Measurements from ENCODE around the gene HADH. TPM values are rescaled to one million over a fixed set of nuclear protein-coding genes. Genes with fewer than 3 reads are reported as not detected.

HADH gene
- polyA plus RNA-seq, 2 of the 4 experiments (the other 2 are of a cell fraction) = 22.7 to 23.7 TPM

DNA sequence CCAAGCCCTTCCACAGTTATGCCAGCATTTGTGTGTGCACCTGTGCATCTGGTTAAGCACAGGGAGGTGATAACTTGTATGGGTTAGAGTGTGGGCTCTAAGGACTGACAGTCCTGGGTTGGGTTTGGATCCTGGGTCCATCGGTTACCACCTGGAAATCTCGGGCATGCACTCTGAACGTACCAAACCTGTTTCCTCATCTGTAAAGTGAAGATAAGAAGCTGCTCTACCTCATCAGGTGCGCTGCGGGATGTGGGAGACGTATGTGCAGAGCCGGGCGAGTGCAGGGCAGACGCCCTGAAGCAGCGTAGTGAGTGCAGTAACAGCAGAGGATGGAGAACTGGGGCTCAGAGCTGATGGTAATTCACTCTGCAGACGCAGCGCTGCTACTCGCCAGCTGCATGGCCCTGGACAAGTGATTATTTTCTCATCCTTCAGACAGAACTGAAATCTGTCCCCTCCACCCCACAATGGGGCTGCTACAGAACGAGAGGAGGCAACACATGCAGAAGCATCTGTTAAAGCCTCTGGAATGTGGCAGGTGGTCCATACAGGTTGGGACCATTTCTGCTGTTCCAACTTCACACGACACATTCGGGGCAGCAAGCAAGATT lies 64.4 kb downstream of the HADH start:
- H3K4me3 ChIP-seq = no peak overlapping the region
- CTCF ChIA-PET = no interaction called here
- H3K27ac ChIP-seq = no peak overlapping the region
- DNase-seq (ENCODE audit: low read depth in 1 of 2, low spot score in 1 of 2) (no peak), ATAC-seq (no peak), FAIRE-seq (no peak)
- no peaks in the 10 kb centered on the region for H3K9me3 ChIP-seq
- TF ChIP-seq ZC3H11A (IDR thresholded peaks at IDR 0.05) (no peak), ZFP36 (IDR thresholded peaks at IDR 0.05; ENCODE audit: borderline replicate concordance, partially characterized antibody) (no peak), NPAS2 (CRISPR knock-in tag; IDR thresholded peaks at IDR 0.05; ENCODE audit: borderline replicate concordance) (no peak), HOXB5 (CRISPR knock-in tag; IDR thresholded peaks at IDR 0.05) (no peak), HOXB13 (CRISPR knock-in tag; IDR thresholded peaks at IDR 0.05; ENCODE audit: low read depth) (no peak), TFCP2L1 (CRISPR knock-in tag; IDR thresholded peaks at IDR 0.05) (no peak), CBX8 (IDR thresholded peaks at IDR 0.05) (no peak), MYC (IDR thresholded peaks at IDR 0.05; ENCODE audit: borderline replicate concordance, low read length) (no peak), CBX2 (IDR thresholded peaks at IDR 0.05; ENCODE audit: borderline replicate concordance, low read depth) (no peak)
- TF ChIP-seq, protein P1, sequence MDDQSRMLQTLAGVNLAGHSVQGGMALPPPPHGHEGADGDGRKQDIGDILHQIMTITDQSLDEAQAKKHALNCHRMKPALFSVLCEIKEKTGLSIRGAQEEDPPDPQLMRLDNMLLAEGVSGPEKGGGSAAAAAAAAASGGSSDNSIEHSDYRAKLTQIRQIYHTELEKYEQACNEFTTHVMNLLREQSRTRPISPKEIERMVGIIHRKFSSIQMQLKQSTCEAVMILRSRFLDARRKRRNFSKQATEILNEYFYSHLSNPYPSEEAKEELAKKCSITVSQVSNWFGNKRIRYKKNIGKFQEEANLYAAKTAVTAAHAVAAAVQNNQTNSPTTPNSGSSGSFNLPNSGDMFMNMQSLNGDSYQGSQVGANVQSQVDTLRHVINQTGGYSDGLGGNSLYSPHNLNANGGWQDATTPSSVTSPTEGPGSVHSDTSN (IDR thresholded peaks at IDR 0.05) = no peak
- H3K4me2 ChIP-seq = no peak overlapping the region
- H3K4me1 ChIP-seq = no peaks in the 10 kb centered on the region
- WGBS (ENCODE audit: missing lambda C conversion rate) = 44% methylated on average over 16 of the region's 16 CpGs
- POLR2A ChIA-PET = no interaction called here

DNA sequence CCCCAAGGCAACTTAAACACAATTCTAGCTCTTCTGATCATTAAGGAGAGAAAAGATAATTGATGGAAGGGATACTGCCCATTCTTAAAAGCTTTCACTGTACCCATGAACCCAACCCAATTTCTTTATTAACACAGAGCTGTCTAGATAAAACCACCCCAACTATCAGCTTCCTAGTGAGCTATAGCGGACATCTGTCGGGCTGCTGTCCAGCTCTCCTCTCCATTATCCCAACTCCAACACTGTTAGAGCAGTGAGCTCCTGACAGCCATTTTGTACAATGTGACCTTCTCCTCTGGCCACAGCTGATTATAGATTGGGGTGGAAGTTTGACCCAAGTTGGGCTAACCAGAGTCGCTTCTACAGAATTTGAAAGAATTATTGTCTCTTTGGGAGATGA lies 66.1 kb downstream of the HADH start:
- Histone ChIP-seq H3K9me3 (no peaks in the 10 kb centered on the region), H3K4me3 (no peak overlapping the region), H3K4me2 (no peak overlapping the region), H3K27ac (no peak overlapping the region), H3K4me1 (no peaks in the 10 kb centered on the region)
- 55% methylated on average over 3 of the region's 3 CpGs for WGBS (ENCODE audit: missing lambda C conversion rate)
- FAIRE-seq (no peak), DNase-seq (ENCODE audit: low read depth in 1 of 2, low spot score in 1 of 2) (no peak), ATAC-seq (no peak)
- ChIA-PET POLR2A (interaction anchor here (0.6 kb wide), 1 partner anchor 557 kb away, joined by 5 read pairs; no protein-coding TSS in a partner anchor), CTCF (no interaction called here)
- no peak for TF ChIP-seq NR3C1 (IDR thresholded peaks at IDR 0.05)
- TF ChIP-seq, protein P1 (IDR thresholded peaks at IDR 0.05) = no peak

DNA sequence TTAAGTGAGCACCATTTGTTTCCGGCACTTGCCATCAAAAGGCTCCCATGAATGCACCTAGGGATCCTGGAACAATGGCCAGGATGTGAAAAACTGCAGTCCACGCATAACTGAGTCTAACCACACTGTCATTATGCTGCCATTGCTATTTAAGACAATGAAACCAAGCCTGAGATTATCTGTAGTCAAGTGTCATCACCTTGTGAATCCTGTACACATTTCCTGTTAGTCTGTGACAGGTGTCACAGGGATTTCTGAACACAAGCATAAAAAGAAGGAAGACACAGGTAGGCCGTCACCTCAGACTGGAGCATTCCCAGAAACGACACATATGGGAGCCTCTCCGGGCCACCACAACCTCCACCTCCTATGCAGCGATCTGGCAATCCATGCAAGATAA lies 66.7 kb downstream of the HADH start:
- ChIA-PET CTCF (no interaction called here), POLR2A (no interaction called here)
- ATAC-seq = no peak
- Histone ChIP-seq H3K4me3 (no peak overlapping the region), H3K4me2 (no peak overlapping the region), H3K27ac (no peak overlapping the region), H3K9me3 (no peaks in the 10 kb centered on the region), H3K4me1 (no peaks in the 10 kb centered on the region)
- no peak for DNase-seq (ENCODE audit: low read depth in 1 of 2, low spot score in 1 of 2)
- TF ChIP-seq RARB (CRISPR knock-in tag; IDR thresholded peaks at IDR 0.05) = no peak
- TF ChIP-seq MAZ (IDR thresholded peaks at IDR 0.05; ENCODE audit: borderline replicate concordance, low read depth, low read length) = no peak
- TF ChIP-seq SREBF2 (IDR thresholded peaks at IDR 0.05) = no peak
- TF ChIP-seq ATOH8 (CRISPR knock-in tag; IDR thresholded peaks at IDR 0.05; ENCODE audit: low read depth) = no peak
- TF ChIP-seq HOXB5 (CRISPR knock-in tag; IDR thresholded peaks at IDR 0.05) = no peak
- no peak for TF ChIP-seq GATA3 (IDR thresholded peaks at IDR 0.05; ENCODE audit: borderline replicate concordance)
- TF ChIP-seq EHMT2 (IDR thresholded peaks at IDR 0.05; ENCODE audit: low read depth) = no peak
- TF ChIP-seq E2F6 (IDR thresholded peaks at IDR 0.05; ENCODE audit: borderline replicate concordance, low read depth) = no peak
- no peak for TF ChIP-seq JUNB (IDR thresholded peaks at IDR 0.05)
- no peak for FAIRE-seq
- 28% methylated on average over 6 of the region's 6 CpGs for WGBS (ENCODE audit: missing lambda C conversion rate)
